GM18873 (cell line): ENCODE measurements around the gene CNOT11.
A peak's percentile ranks its signal among the peaks of the same experiment; 100 is the strongest.
"Not testable (repeated sequence)": the region's sequence is repeated elsewhere in the genome, so short reads cannot be mapped to it uniquely, and the experiment has no call there.

Experiments
- ATAC-seq: cut with Tn5 transposase; IDR thresholded peaks from one replicate; pipeline ENCODE4 v1.9.1; 2021; ENCODE audit warnings: mild to moderate bottlenecking, moderate library complexity, moderate number of reproducible peaks; ENCODE audit not compliant: unreplicated experiment, low FRiP score

The CNOT11 gene

DNA sequence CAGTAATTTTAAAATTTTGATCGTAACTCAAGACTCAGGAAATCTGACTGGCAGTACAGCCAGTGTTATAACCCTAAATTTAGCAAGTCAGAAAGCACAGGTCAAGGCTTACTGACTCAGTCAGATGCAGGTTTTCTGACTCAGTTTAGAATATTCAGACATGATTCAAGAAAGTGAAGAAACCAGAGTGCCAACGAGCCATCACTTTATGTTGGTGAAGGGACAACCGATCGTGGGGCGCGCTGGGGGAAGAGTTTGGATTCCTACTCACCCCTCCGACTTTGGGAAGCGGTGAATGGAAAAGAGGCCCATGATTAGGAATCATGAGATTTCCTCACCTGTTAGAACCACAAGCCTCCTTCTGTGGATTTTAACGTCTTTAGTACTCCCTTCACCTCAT lies 54.8 kb downstream of the CNOT11 start:
- no peak for ATAC-seq

DNA sequence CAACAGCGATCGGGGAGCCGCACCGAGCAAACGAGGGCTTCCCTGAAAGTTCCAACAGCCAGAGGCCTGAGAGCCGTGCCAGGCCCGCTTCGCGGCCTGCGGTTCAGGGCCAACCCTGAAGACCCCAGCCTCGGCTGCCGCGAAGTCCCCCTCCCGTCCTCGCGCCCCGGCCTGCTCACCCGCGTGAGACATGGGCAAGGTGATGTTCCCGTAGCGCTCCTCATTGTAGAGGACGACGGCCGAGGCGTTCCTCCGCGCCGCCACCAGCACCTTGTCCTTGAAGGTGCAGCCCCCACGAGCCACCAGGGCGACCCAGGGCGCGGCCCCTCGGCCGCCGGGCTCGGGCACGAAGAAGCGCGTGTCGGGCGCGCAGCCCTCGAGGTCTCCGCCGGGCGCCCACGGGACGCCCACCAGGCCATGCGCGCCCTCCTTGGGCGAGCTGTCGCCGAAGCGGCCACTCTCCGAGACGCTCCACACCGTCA lies 55.3 kb downstream of the CNOT11 start:
- no peak for ATAC-seq

- peak; percentile 44 for ATAC-seq
Observed at GRCh38 chr2:101308432-101309210, 55.9 kb downstream of the CNOT11 start, which contains the start of gene RNF149. Gene RNF149 (minus strand): TSS chr2:101308701. CDS start chr2:101308588, 113 bp downstream.

DNA sequence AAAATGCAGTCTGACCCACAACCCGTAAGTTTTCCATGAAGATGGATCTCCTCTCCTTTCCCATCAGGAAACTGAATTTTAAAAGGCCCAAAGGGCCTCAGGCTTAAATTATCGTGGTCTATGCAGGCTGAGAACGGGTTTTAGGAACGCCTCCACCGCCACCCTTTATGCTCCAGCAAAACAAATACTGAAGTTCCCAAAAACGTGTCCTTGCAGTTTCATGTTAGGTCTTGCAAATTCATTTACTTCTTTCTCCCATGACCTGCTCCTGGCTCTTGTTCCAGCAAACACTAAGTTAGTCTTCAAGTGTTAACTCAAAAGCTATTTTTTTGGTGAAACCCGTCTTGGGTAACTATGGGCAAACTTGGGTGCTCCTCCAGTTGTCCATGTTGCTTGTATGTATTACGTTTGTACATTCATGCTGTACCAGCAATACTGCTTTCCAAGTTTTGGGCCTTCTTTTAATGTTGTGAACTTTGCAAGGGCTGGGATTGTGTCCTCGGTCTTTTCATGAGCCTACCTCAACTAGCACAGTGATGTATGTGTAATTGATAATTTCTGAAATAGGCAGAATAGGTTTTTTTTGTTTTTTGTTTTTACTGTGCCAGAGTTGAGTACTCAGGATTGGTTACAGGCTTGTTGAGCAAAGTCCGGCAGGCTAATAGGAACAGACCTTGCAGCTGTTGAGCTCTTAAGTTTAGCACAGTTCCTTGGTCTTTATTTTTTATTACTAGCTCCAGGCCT lies 57.6 kb downstream of the CNOT11 start:
- ATAC-seq: no peak

DNA sequence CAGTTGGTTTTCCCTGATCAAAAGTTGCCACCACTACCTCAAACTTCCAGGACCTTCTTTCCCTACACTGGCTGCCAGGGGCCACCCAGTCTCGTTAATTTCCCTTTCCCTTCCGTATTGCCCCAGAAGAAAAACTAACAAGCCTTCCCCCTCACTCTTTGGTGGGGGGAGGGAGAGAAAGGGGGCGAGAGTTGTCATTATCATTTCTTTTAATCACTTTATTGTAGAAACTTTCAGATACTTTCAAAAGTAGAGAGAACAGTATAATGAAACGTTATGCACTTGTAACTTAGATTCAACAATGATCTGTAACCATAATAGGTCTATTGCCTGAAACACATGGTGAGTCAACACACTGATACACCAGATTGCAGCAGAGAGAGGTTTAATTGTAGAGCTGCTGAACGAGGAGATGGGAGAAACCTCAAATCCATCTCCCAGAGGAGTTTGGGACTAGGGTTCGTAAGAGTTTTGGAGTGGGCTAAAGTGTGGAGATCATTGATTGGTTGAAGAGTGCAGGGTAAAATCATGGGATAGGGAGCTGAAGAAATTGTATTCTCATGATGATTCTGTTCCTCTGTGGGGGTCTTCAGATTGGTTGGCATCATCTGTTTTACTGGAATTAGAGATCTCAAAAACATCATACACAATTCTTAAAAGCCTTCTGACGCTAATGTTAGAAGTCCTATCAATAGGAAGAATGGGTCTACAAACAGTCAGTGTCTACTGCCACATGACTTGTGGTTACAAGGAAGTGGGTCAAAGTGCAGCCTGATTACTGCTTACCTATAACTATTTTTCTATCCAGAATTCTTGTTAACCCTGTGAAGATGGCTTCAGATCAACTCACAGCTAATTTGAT lies 58.4 kb downstream of the CNOT11 start:
- no peak for ATAC-seq

- no peak for ATAC-seq
Observed at GRCh38 chr2:101311696-101312017, 59.0 kb downstream of the CNOT11 start.

- not testable (repeated sequence) for ATAC-seq
Observed at GRCh38 chr2:101316568-101316967, 63.9 kb downstream of the CNOT11 start.
